Tibial nerve (tissue), 3 donors: ENCODE data around the gene WIPF3.

Experiments
- POLR2A ChIP-seq, 2 donors: fragments of 450-650 bp; IDR thresholded peaks; one replicate each; pipeline ENCODE4 v1.6.1; 2017; ENCODE audit warnings: antibody characterized with exemption in 2 of 2, mild to moderate bottlenecking in 2 of 2, moderate library complexity in 2 of 2
- TF ChIP-seq, protein P1 (sequence below), 5 experiments: fragments of 200-600 bp in 3 of 5; fragments of 450-650 bp in 2 of 5; sonication (generic) in 3 of 5; IDR thresholded peaks; one replicate each; pipeline ENCODE4 v1.5.1; 2016 to 2019; ENCODE audit warnings: antibody characterized with exemption in 5 of 5, mild to moderate bottlenecking in 3 of 5, moderate library complexity in 2 of 5

DNA sequence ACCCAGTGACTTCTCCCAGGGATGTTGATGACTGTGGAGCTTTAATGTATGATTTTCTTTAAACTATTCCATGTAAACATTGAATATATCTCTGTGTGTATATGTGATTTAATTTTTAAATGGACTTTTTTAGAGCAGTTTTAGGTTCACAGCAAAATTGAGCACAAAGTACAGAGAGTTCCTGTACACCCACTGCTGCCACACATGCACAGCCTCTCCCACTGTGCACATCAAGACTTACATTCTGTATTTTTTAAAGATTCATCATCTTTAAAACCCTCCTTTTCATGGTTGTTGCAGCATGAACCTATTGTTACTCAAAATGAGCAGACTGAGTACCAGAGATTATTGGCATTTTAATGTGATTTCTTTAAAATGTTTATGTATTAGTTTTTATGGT is 51.3 kb downstream of the WIPF3 start:
- TF ChIP-seq, protein P1, sequence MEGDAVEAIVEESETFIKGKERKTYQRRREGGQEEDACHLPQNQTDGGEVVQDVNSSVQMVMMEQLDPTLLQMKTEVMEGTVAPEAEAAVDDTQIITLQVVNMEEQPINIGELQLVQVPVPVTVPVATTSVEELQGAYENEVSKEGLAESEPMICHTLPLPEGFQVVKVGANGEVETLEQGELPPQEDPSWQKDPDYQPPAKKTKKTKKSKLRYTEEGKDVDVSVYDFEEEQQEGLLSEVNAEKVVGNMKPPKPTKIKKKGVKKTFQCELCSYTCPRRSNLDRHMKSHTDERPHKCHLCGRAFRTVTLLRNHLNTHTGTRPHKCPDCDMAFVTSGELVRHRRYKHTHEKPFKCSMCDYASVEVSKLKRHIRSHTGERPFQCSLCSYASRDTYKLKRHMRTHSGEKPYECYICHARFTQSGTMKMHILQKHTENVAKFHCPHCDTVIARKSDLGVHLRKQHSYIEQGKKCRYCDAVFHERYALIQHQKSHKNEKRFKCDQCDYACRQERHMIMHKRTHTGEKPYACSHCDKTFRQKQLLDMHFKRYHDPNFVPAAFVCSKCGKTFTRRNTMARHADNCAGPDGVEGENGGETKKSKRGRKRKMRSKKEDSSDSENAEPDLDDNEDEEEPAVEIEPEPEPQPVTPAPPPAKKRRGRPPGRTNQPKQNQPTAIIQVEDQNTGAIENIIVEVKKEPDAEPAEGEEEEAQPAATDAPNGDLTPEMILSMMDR (IDR thresholded peaks at IDR 0.05) = no peak
- TF ChIP-seq POLR2A (IDR thresholded peaks at IDR 0.05) = no peak
